GM19025 (cell line): ENCODE data around the gene MAGEB16.

Experiments
- ATAC-seq: cut with Tn5 transposase; IDR thresholded peaks from one replicate; pipeline ENCODE4 v1.9.1; 2021; ENCODE audit warnings: mild to moderate bottlenecking, low read depth, moderate library complexity; ENCODE audit not compliant: unreplicated experiment

Gene MAGEB16

GRCh38 chrX:35798042-35798441, at the start of gene MAGEB16:
Gene MAGEB16 (plus strand): TSS chrX:35798342. CDS start chrX:35802197, 3,855 bp downstream.
- no peak for ATAC-seq

GRCh38 chrX:35773958-35774564, 24.1 kb upstream of the MAGEB16 start:
- ATAC-seq: no peak

GRCh38 chrX:35785075-35785474, 13.1 kb upstream of the MAGEB16 start:
- ATAC-seq: no peak

- no peak for ATAC-seq
Observed at GRCh38 chrX:35786271-35786670, 11.9 kb upstream of the MAGEB16 start.

- no peak for ATAC-seq
Observed at GRCh38 chrX:35787867-35788266, 10.3 kb upstream of the MAGEB16 start.

GRCh38 chrX:35800474-35800873, 2.3 kb downstream of the MAGEB16 start:
- ATAC-seq: no peak

GRCh38 chrX:35809781-35810180, 11.6 kb downstream of the MAGEB16 start:
- no peak for ATAC-seq

- ATAC-seq: no peak
Observed at GRCh38 chrX:35819241-35819640, 21.1 kb downstream of the MAGEB16 start.

- ATAC-seq: no peak
Observed at GRCh38 chrX:35826503-35826902, 28.4 kb downstream of the MAGEB16 start.

- no peak for ATAC-seq
Observed at GRCh38 chrX:35829501-35829900, 31.4 kb downstream of the MAGEB16 start.

- no peak for ATAC-seq
Observed at GRCh38 chrX:35841872-35842271, 43.7 kb downstream of the MAGEB16 start.

- no peak for ATAC-seq
Observed at GRCh38 chrX:35842674-35843073, 44.5 kb downstream of the MAGEB16 start.

GRCh38 chrX:35847736-35848135, 49.6 kb downstream of the MAGEB16 start:
- ATAC-seq: no peak
